Cardiac fibroblast (primary cell): ENCODE results near the gene HSD17B4.
"Not testable (repeated sequence)": the region's sequence is repeated elsewhere in the genome, so short reads cannot be mapped to it uniquely, and the experiment has no call there.

Experiments
- DNase-seq, 2 donors: peaks; one replicate each; pipeline versions ENCODE4 v3.0.0 to v3.0.0-alpha.2; 2010; ENCODE audit warnings: low read depth in 2 of 2
- H3K4me3 ChIP-seq, 2 donors: replicated peaks in 1 of 2; 1 replicate in 1 of 2; 2 replicates in 1 of 2; pipeline ENCODE4 v1.5.1; 2011; ENCODE audit warnings: low read depth in 2 of 2, low read length in 2 of 2, mild to moderate bottlenecking in 2 of 2, moderate library complexity in 1 of 2
- TF ChIP-seq, protein P1 (sequence below): IDR thresholded peaks from one replicate; pipeline ENCODE4 v1.5.1; 2011; ENCODE audit warnings: low read depth, mild to moderate bottlenecking, low read length, inconsistent platforms

Gene HSD17B4

DNA sequence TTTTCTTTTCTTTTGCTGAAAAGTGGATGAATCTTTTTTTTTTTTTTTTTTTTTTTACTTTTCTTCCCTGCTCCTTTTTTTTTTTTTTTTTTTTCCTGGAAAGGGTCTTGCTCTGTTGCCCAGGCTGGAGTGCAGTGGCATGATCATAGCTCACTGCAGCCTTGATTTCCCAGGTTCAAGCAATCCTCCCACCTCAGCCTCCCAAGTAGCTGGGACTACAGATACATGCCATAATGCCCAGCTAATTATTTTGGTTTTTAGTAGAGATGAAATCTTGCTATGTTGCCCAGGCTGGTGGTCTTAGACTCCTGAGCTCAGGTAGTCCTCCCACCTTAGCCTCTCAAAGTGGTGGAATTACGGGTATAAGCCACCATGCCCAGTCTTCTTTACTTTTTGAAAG lies 20.9 kb downstream of the HSD17B4 start:
- no peak overlapping the region for H3K4me3 ChIP-seq
- TF ChIP-seq, protein P1, sequence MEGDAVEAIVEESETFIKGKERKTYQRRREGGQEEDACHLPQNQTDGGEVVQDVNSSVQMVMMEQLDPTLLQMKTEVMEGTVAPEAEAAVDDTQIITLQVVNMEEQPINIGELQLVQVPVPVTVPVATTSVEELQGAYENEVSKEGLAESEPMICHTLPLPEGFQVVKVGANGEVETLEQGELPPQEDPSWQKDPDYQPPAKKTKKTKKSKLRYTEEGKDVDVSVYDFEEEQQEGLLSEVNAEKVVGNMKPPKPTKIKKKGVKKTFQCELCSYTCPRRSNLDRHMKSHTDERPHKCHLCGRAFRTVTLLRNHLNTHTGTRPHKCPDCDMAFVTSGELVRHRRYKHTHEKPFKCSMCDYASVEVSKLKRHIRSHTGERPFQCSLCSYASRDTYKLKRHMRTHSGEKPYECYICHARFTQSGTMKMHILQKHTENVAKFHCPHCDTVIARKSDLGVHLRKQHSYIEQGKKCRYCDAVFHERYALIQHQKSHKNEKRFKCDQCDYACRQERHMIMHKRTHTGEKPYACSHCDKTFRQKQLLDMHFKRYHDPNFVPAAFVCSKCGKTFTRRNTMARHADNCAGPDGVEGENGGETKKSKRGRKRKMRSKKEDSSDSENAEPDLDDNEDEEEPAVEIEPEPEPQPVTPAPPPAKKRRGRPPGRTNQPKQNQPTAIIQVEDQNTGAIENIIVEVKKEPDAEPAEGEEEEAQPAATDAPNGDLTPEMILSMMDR: no peak
- no peak for DNase-seq

DNA sequence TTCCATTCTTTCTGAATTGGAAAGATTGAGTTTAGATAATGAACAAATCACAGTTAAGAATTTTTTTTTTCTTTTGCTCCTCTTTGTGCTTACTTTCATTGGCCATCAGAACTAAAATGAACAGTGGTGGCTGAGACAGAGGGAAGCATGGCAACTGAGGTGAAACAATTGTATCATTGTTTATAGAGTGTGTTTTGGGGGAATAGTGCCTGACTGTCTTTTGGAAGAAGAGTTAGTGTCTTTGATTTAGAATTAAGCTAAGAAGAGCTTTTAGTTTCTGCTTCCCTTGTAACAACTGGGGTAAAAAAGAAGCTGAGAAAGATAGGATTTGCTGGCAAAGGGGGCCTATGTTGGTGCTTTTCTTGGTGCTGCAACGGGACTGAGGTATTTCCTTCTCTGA lies 24.0 kb downstream of the HSD17B4 start:
- H3K4me3 ChIP-seq: no peak overlapping the region
- no peak for DNase-seq
- TF ChIP-seq, protein P1: no peak

DNA sequence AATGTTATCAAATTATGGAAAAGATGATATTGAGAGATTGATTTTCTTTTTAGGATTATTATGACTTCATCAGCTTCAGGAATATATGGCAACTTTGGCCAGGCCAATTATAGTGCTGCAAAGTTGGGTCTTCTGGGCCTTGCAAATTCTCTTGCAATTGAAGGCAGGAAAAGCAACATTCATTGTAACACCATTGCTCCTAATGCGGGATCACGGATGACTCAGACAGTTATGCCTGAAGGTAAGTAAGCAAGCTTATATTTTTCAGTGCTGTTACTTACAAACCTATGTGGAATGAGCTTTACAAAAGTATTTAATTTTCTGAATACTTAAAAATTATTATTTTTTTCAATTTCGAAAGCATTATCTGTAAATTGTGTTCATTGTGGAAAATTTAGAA lies 26.5 kb downstream of the HSD17B4 start:
- TF ChIP-seq, protein P1: no peak
- H3K4me3 ChIP-seq: no peak overlapping the region
- DNase-seq: no peak

DNA sequence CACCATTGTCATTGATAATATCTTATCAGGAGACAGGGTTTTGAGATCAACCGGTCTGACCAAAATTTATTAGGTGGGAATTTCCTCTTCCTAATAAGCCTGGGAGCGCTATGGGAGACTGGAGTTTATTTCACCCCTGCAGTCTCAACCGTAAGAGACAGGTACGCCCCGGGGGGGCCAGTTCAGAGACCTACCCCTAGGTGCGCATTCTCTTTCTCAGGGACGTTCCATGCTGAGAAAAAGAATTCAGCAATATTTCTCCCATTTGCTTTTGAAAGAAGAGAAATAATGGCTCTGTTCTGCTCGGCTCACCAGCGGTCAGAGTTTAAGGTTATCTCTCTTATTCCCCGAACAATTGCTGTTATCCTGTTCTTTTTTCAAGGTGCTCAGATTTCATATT lies 28.3 kb downstream of the HSD17B4 start:
- not testable (repeated sequence) for DNase-seq, H3K4me3 ChIP-seq

DNA sequence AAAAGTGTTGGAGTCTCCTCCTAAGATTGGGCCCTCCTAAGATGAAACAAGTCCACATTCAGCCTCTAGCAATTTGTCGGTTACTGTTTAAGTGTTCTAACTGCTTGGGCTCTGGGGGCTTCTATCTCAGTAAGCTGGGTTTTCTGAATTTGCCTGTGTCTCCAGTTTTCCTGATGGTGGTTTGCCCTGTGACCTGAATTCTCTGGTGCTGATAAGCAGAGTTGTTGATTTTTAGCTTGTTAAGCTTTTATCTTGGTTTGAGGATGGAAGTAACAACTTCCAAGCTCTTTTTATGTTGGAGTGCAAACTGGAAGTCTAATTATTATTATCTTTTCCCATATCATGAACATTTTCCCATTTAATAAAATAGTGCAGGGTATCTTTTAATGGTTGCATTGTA lies 30.9 kb downstream of the HSD17B4 start:
- TF ChIP-seq, protein P1: no peak
- no peak for DNase-seq
- H3K4me3 ChIP-seq: no peak overlapping the region

DNA sequence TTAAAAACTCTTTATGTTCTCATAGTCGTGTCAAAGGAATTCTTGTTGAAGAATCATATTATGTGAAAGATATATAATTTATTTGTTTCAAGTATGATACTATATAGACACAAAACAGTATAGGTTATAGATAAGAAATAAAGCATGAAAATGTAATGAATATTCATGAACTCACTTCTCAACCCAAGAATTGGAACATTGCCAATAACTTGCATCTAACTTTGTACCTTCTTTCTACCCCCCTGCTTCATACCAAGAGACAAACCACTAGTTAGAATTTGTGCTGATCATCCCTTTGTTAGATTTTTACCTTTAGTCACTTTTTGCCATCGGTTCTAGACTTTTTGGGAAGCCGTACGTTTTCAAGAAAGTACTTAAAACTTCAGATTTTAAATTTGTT lies 32.6 kb downstream of the HSD17B4 start:
- no peak for DNase-seq
- H3K4me3 ChIP-seq: no peak overlapping the region
- TF ChIP-seq, protein P1: no peak

DNA sequence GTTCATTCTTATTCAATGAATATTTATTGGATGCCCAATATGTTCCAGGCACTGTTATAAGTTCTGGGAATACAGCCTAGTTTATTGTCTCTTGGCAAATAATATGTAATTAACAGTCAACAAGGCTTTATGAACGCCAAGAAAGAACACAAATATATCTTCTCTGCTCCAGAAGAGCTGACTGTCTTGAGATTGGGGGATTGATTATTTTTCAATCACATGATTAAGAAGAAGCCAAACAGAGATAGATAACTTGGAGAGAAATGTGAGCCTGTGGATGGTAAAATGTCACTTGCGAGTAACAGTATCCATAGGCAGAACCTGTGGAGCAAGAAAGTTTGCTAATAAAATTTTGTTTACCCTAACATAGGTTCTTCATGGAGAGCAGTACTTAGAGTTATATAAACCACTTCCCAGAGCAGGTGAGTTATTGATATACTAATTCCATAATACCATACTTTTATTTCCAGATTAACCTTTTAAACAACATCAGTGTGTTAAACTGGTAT lies 49.4 kb downstream of the HSD17B4 start:
- no peak overlapping the region for H3K4me3 ChIP-seq
- TF ChIP-seq, protein P1: no peak
- DNase-seq: no peak

DNA sequence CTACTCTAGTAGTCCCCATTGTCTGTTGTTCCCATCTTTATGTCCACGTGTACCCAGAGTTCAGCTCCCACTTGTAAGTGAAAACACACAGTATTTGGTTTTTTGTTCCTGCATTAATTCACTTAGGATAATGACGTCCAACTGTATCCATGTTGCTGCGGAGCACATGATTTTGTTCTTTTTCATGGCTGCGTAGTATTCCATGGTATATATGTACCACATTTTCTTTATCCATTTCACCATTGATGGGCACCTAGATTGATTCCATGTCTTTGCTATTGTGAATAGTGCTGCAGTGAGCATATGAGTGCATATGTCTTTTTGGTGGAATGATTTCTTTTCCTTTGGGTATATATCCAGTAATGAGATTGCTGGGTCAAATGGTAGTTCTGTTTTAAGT lies 51.6 kb downstream of the HSD17B4 start:
- not testable (repeated sequence) for DNase-seq, H3K4me3 ChIP-seq
